Right atrium auricular region (tissue), 2 donors: ENCODE data around the gene EEF1A2. TPM values are rescaled to one million over a fixed set of nuclear protein-coding genes. Genes with fewer than 3 reads are reported as not detected.

Source experiments
- DNase-seq: peaks from one replicate; pipeline ENCODE4 v3.0.0-alpha.2; 2019; ENCODE audit warnings: low spot score
- H3K27ac ChIP-seq, 2 donors: fragments of 200-600 bp; sonication (generic); 1 replicate in 1 of 2; 2 replicates in 1 of 2; pipeline ENCODE4 v1.5.1; 2016 to 2019
- H3K27me3 ChIP-seq, 2 donors: fragments of 200-600 bp; sonication (generic); one replicate each; pipeline versions ENCODE4 v1.5.1 to v1.6.0; 2017 to 2019
- H3K36me3 ChIP-seq: fragments of 200-600 bp; sonication (generic); one replicate; pipeline ENCODE4 v1.5.1; 2016
- H3K4me1 ChIP-seq, 2 donors: fragments of 200-600 bp; sonication (generic); one replicate each; pipeline versions ENCODE4 v1.5.1 to v1.6.0; 2017 to 2019
- H3K4me3 ChIP-seq, 2 donors: fragments of 200-600 bp; sonication (generic); 1 replicate in 1 of 2; 2 replicates in 1 of 2; pipeline ENCODE4 v1.5.1; 2017 to 2019; ENCODE audit warnings: mild to moderate bottlenecking in 1 of 2, moderate library complexity in 1 of 2
- H3K9me3 ChIP-seq, 2 donors: fragments of 200-600 bp; sonication (generic); one replicate each; pipeline ENCODE4 v1.5.1; 2019
- total RNA-seq, 2 donors: library from RNA; depleted of rRNA; stranded (reverse); fragments of >200 nt; gene quantifications; one replicate each; pipeline ENCODE4 v1.1.0, GENCODE V29; 2016
- TF ChIP-seq, protein P1 (sequence below), 2 donors: fragments of 200-600 bp; sonication (generic); IDR thresholded peaks; one replicate each; pipeline ENCODE4 v1.5.1; 2019; ENCODE audit warnings: antibody characterized with exemption in 2 of 2

Gene EEF1A2
- total RNA-seq, 2 donors from 2014 or later, result 797 to 886 TPM

DNA sequence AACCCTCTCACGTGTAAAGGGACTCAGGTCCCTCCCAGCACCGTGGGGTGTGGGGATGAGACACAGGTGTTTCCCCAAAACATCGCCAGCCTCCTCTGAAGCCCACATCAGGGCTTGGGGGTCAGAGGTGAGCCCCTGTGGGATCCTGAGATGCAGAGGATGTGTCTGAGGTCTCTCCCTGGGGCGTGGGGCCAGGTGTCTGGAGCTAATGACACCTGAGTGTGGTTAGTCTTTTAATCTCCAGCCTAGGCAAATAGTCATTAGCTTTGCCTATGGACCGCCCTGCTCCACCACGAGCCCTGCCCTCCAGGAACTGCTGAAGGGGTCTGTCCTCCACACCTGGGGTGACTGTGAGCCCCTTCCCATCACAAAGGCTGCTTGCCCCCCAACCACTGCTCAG is 46.9 kb upstream of the EEF1A2 start:
- Histone ChIP-seq H3K36me3 (no peaks in the 10 kb centered on the region), H3K4me3 (no peak overlapping the region), H3K27me3 (no peaks in the 10 kb centered on the region), H3K9me3 (no peaks in the 10 kb centered on the region), H3K4me1 (no peaks in the 10 kb centered on the region), H3K27ac (no peak overlapping the region)
- no peak for DNase-seq
- TF ChIP-seq, protein P1, sequence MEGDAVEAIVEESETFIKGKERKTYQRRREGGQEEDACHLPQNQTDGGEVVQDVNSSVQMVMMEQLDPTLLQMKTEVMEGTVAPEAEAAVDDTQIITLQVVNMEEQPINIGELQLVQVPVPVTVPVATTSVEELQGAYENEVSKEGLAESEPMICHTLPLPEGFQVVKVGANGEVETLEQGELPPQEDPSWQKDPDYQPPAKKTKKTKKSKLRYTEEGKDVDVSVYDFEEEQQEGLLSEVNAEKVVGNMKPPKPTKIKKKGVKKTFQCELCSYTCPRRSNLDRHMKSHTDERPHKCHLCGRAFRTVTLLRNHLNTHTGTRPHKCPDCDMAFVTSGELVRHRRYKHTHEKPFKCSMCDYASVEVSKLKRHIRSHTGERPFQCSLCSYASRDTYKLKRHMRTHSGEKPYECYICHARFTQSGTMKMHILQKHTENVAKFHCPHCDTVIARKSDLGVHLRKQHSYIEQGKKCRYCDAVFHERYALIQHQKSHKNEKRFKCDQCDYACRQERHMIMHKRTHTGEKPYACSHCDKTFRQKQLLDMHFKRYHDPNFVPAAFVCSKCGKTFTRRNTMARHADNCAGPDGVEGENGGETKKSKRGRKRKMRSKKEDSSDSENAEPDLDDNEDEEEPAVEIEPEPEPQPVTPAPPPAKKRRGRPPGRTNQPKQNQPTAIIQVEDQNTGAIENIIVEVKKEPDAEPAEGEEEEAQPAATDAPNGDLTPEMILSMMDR (IDR thresholded peaks at IDR 0.05), result no peak

DNA sequence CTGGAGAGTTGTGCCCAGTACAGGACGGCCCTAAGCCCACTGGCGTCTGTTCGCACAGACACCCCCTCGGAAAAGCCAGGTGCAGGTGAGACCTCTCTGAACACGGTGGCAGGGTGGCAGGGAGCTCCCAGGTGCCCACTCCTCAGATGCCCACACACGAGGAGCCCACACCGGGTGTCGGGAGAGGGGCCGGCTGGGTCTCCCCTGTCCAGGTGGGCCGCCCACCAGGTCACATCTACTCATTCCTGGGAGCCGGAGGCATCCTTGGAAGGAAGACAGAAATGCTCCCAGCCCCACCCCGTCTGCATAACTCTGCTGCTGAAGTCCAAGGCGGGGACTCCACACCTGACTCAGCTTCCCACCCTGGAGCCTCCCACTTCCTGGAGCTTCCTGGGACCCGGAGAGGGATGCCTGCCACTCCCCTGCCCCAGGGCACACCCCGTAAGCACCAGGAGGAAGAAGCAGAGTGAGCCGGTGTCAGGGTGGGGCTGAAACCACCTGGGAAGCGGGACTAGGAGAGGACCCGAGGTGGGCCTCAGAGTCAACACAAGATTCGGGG is 46.2 kb upstream of the EEF1A2 start:
- DNase-seq, result no peak
- TF ChIP-seq, protein P1 (IDR thresholded peaks at IDR 0.05), result no peak
- H3K9me3 ChIP-seq, result no peaks in the 10 kb centered on the region
- H3K4me1 ChIP-seq, result no peaks in the 10 kb centered on the region
- no peaks in the 10 kb centered on the region for H3K27me3 ChIP-seq
- H3K36me3 ChIP-seq, result no peaks in the 10 kb centered on the region
- no peak overlapping the region for H3K27ac ChIP-seq
- H3K4me3 ChIP-seq, result no peak overlapping the region

DNA sequence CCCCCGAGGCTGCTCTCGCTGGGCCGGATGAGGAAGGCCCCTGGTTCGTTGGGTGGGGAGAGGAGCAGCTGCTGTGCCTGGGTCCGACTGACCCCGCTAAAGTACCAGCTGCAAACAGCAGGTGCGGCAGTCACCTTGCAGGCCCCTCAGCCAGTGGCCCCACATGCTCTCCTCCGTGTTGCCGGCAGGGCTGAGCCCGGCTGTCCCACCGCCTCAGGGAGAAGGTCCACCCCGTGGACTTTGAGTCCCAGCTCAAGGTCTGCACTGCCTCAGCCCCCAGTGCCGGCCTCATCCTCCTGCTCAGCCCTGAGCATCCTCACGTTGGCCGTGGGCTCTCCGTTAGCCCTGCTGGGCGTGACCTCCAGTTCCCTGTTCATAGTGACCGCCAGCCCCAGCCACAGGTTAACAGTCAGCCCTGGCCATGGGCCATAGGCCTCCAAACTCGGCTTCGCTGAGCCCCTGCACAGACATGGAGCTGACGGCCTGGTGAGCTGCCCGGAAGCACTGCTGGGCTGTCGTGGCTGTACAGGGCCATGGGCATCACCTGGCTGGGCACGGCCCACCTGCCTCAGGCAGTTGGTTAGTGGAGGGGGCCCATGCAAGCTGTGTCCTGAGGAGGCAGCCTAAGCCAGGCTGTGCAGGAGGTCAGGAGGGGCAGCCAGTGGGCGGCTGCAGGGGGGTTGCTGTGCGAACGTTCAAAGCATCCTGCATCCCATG is 45.5 kb upstream of the EEF1A2 start:
- Histone ChIP-seq H3K4me1 (no peaks in the 10 kb centered on the region), H3K36me3 (no peaks in the 10 kb centered on the region), H3K9me3 (no peaks in the 10 kb centered on the region), H3K4me3 (no peak overlapping the region), H3K27me3 (no peaks in the 10 kb centered on the region), H3K27ac (no peak overlapping the region)
- no peak for DNase-seq
- TF ChIP-seq, protein P1 (IDR thresholded peaks at IDR 0.05), result no peak

DNA sequence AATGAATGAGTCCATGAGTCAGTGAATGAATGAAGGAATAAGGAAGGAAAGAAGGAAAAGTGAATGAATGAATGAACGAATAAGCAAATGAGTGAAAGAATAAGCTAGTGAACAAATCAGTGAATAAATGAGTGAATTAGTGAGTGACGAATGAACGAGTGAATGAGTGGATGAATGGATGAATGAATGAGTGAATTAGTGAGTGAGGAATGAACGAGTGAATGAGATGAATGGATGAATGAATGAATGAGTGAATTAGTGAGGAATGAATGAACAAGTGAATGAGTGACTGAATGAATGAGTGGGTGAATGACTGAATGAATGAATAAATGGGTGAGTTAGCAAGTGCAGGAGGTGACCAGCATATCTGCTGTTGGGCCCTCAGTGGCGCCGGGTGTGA is 44.9 kb upstream of the EEF1A2 start:
- Histone ChIP-seq H3K4me1 (no peaks in the 10 kb centered on the region), H3K9me3 (no peaks in the 10 kb centered on the region), H3K27me3 (no peaks in the 10 kb centered on the region), H3K27ac (no peak overlapping the region), H3K4me3 (no peak overlapping the region), H3K36me3 (no peaks in the 10 kb centered on the region)
- DNase-seq, result no peak
- TF ChIP-seq, protein P1 (IDR thresholded peaks at IDR 0.05), result no peak

DNA sequence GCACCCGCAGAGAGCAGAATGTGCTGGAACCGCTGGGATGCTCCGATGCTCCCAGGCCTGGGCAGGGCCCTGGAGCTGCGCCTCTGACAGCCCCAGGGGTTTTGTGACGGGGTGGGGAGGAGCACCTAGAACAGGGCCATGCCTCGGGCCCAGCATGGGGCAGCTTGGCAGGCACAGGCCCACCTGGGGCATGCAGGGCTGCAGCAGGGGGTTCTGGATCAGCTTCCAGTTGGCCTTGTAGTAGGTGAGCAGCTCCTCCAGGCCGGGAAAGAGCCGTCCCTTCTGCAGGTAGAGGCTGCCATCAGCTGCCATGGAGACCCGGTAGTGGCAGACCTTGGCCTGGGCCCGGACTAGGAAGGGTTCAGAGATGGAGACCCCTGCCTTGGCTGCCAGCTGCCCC is 44.2 kb upstream of the EEF1A2 start:
- Histone ChIP-seq H3K27me3 (no peaks in the 10 kb centered on the region), H3K36me3 (no peaks in the 10 kb centered on the region), H3K4me3 (no peak overlapping the region), H3K9me3 (no peaks in the 10 kb centered on the region), H3K4me1 (peaks cover 0 to 6% of the 10 kb centered on the region in 2 donors), H3K27ac (no peak overlapping the region)
- DNase-seq, result no peak
- TF ChIP-seq, protein P1 (IDR thresholded peaks at IDR 0.05), result no peak
